H9 (cell line): ENCODE results near the gene HLA-DQA1. TPM values are rescaled to one million over a fixed set of nuclear protein-coding genes. Genes with fewer than 3 reads are reported as not detected.
A peak's percentile ranks its signal among the peaks of the same experiment; 100 is the strongest.

Experiments
- DNase-seq: peaks from one replicate; pipeline ENCODE4 v3.0.0-alpha.2; 2017
- H2AFZ ChIP-seq: one replicate; pipeline ENCODE4 v1.6.1; 2013; ENCODE audit warnings: mild to moderate bottlenecking, low read length, control low read depth, moderate library complexity
- H2AK5ac ChIP-seq: 2 replicates; pipeline ENCODE4 v1.6.1; 2013; ENCODE audit warnings: low read length, control low read depth, mixed read lengths; ENCODE audit not compliant: insufficient read length
- H2BK120ac ChIP-seq: one replicate; pipeline ENCODE4 v1.6.1; 2013; ENCODE audit warnings: low read depth, mild to moderate bottlenecking, low read length, control low read depth, inconsistent platforms; ENCODE audit not compliant: poor library complexity, severe bottlenecking
- H2BK12ac ChIP-seq: 2 replicates; pipeline ENCODE4 v1.6.1; 2013; ENCODE audit warnings: low read length, control low read depth, mixed read lengths, low read depth; ENCODE audit not compliant: insufficient read length
- H2BK15ac ChIP-seq: 2 replicates; pipeline ENCODE4 v1.6.1; 2013; ENCODE audit warnings: low read depth, low read length, control low read depth
- H2BK20ac ChIP-seq: one replicate; pipeline ENCODE4 v1.6.1; 2013; ENCODE audit warnings: low read depth, mild to moderate bottlenecking, low read length, control low read depth, inconsistent platforms; ENCODE audit not compliant: poor library complexity, severe bottlenecking
- H2BK5ac ChIP-seq: 2 replicates; pipeline ENCODE4 v1.6.1; 2013; ENCODE audit warnings: low read length, control low read depth, mixed read lengths; ENCODE audit not compliant: insufficient read length
- H3K14ac ChIP-seq: 2 replicates; pipeline ENCODE4 v1.6.1; 2013; ENCODE audit warnings: low read length, control low read depth; ENCODE audit not compliant: insufficient read depth
- H3K18ac ChIP-seq: 2 replicates; pipeline ENCODE4 v1.6.1; 2013; ENCODE audit warnings: low read depth, mild to moderate bottlenecking, mixed read lengths, low read length, control low read depth; ENCODE audit not compliant: insufficient read length
- H3K23ac ChIP-seq: 2 replicates; pipeline ENCODE4 v1.6.1; 2013; ENCODE audit warnings: low read length, control low read depth, mixed read lengths, low read depth; ENCODE audit not compliant: insufficient read length
- H3K23me2 ChIP-seq: 2 replicates; pipeline ENCODE4 v1.6.1; 2013; ENCODE audit warnings: low read depth, mild to moderate bottlenecking, mixed read lengths, low read length, control low read depth; ENCODE audit not compliant: insufficient read length, poor library complexity, severe bottlenecking
- H3K27ac ChIP-seq: 2 replicates; pipeline ENCODE4 v1.5.1; 2013; ENCODE audit warnings: low read length, control low read depth, mixed read lengths, low read depth; ENCODE audit not compliant: insufficient read length
- H3K27me3 ChIP-seq: 2 replicates; pipeline ENCODE4 v1.6.1; 2013; ENCODE audit warnings: low read length, control low read depth, inconsistent platforms; ENCODE audit not compliant: insufficient read depth
- H3K4ac ChIP-seq: 2 replicates; pipeline ENCODE4 v1.6.1; 2013; ENCODE audit warnings: low read depth, mild to moderate bottlenecking, control low read depth, inconsistent platforms, low read length, moderate library complexity
- H3K4me1 ChIP-seq: 2 replicates; pipeline ENCODE4 v1.6.1; 2013; ENCODE audit warnings: low read length, control low read depth, inconsistent platforms; ENCODE audit not compliant: insufficient read depth
- H3K4me2 ChIP-seq: 2 replicates; pipeline ENCODE4 v1.6.1; 2013; ENCODE audit warnings: low read length, control low read depth, mixed read lengths; ENCODE audit not compliant: insufficient read length, insufficient read depth
- H3K56ac ChIP-seq: 2 replicates; pipeline ENCODE4 v1.6.1; 2013; ENCODE audit warnings: low read depth, mild to moderate bottlenecking, mixed read lengths, low read length, control low read depth; ENCODE audit not compliant: insufficient read length
- H3K79me1 ChIP-seq: 2 replicates; pipeline ENCODE4 v1.6.1; 2013; ENCODE audit warnings: low read depth, mild to moderate bottlenecking, moderate library complexity, low read length, control low read depth, inconsistent platforms; ENCODE audit not compliant: insufficient read depth, poor library complexity, severe bottlenecking
- H3K79me2 ChIP-seq: 2 replicates; pipeline ENCODE4 v1.6.1; 2013; ENCODE audit warnings: low read length, control low read depth, inconsistent platforms; ENCODE audit not compliant: insufficient read depth
- H3K9ac ChIP-seq: 2 replicates; pipeline ENCODE4 v1.6.1; 2013; ENCODE audit warnings: low read length, control low read depth, mixed read lengths; ENCODE audit not compliant: insufficient read length; ENCODE audit errors: extremely low read depth
- H3K9me3 ChIP-seq: one replicate; pipeline ENCODE4 v1.6.1; 2013; ENCODE audit warnings: low read depth, low read length, inconsistent platforms; ENCODE audit not compliant: control insufficient read depth
- H3T11ph ChIP-seq: one replicate; pipeline ENCODE4 v1.6.1; 2013; ENCODE audit warnings: mild to moderate bottlenecking, low read length, control low read depth, inconsistent platforms
- H4K20me1 ChIP-seq: one replicate; pipeline ENCODE4 v1.6.1; 2013; ENCODE audit not compliant: control insufficient read depth, insufficient read length, insufficient read depth
- H4K5ac ChIP-seq: 2 replicates; pipeline ENCODE4 v1.6.1; 2013; ENCODE audit warnings: low read depth, mild to moderate bottlenecking, mixed read lengths, low read length, control low read depth; ENCODE audit not compliant: insufficient read length
- H4K8ac ChIP-seq: replicated peaks from 2 replicates; pipeline ENCODE4 v1.6.1; 2013; ENCODE audit warnings: low read length, control low read depth, mixed read lengths, low read depth; ENCODE audit not compliant: insufficient read length
- H4K91ac ChIP-seq: 2 replicates; pipeline ENCODE4 v1.6.1; 2013; ENCODE audit warnings: low read depth, mild to moderate bottlenecking, moderate library complexity, mixed read lengths, low read length, control low read depth; ENCODE audit not compliant: insufficient read length
- H3K27ac Mint-ChIP-seq, 3 experiments: 2 replicates in 2 of 3; 3 replicates in 1 of 3; pipeline ENCODE4 v1.8.0; 2020 to 2021; ENCODE audit warnings: mixed read lengths in 3 of 3, mild to moderate bottlenecking in 1 of 3, moderate library complexity in 1 of 3
- H3K27me3 Mint-ChIP-seq: 2 replicates; pipeline ENCODE4 v1.8.0; 2021; ENCODE audit warnings: low read depth, mild to moderate bottlenecking, moderate library complexity, mixed read lengths
- H3K36me3 Mint-ChIP-seq, 3 experiments: 2 replicates in 2 of 3; 3 replicates in 1 of 3; pipeline ENCODE4 v1.8.0; 2020 to 2021; ENCODE audit warnings: low read depth in 3 of 3, mixed read lengths in 3 of 3; ENCODE audit not compliant: insufficient read depth in 1 of 3
- H3K4me1 Mint-ChIP-seq, 2 experiments: 2 replicates each; pipeline ENCODE4 v1.8.0; 2020; ENCODE audit warnings: mixed read lengths in 2 of 2
- H3K4me3 Mint-ChIP-seq, 2 experiments: 2 replicates in 1 of 2; 3 replicates in 1 of 2; pipeline ENCODE4 v1.8.0; 2020 to 2021; ENCODE audit warnings: mild to moderate bottlenecking in 2 of 2, mixed read lengths in 2 of 2, moderate library complexity in 1 of 2
- H3K9me3 Mint-ChIP-seq, 2 experiments: 2 replicates in 1 of 2; 3 replicates in 1 of 2; pipeline ENCODE4 v1.8.0; 2020; ENCODE audit warnings: mild to moderate bottlenecking in 2 of 2, mixed read lengths in 2 of 2, moderate library complexity in 1 of 2
- WGBS: extraction: QIAGEN DNeasy Blood & Tissue Kit; methylation state at CpG from one replicate; pipeline ENCODE4 v1.1.7; 2013; ENCODE audit warnings: missing lambda C conversion rate, low lambda C conversion rate, mixed read lengths; ENCODE audit not compliant: insufficient read length; ENCODE audit errors: extremely low coverage; 5-methylcytosine and 5-hydroxymethylcytosine counted together
- total RNA-seq: library from RNA; stranded (reverse); gene quantifications from 2 replicates; pipeline ENCODE4 v1.2.1, GENCODE V29; 2021
- TF ChIP-seq, protein P1 (sequence below): fragments of 200-600 bp; sonication (generic); conservative IDR thresholded peaks from 3 replicates; pipeline ENCODE4 v1.8.0; 2021; ENCODE audit warnings: antibody characterized with exemption, mild to moderate bottlenecking

The HLA-DQA1 gene
- total RNA-seq, 1 experiment from 2014 or later: 1.7 TPM

DNA sequence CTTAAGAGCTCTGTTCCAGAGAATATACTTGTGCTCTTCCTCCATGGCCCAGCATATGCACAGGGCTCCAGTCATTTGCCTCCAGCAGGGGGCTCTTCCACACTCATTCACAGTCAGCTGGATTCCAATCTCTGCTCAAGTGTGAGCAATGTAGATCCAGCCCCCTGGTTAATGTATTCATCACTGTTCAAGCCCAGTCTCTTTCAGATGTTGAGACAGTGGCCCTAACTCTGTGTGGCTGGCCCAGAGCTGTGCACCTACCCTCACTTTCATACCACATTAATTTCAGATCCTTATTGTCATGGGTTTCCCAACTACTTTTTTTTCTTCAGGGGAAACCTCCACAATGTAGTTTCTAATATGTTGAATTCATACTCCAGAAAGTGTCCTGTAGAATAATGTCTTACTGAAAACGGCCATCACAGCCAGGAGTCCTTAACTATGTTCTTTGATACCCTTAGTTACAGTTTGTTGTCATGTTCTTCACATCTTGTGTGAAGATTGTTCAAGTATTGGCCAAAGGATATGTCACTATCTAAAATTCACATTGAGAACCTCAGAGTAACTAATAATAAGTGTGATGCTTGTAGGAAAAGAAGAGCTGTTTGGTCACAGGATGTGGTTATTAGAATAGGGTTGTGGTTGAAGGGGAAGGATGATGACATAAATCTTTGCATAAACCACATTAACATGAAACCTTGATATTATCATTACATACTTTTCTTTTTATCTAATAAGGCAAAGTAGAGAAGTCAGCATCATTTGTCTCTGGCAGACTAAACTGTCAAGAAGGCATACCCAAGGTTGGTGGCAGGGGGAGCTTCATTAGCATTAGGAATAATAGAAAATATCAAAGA lies 14.4 kb upstream of the HLA-DQA1 start:
- Histone ChIP-seq H4K5ac (no peak overlapping the region), H3K4me2 (no peak overlapping the region), H3K14ac (no peak overlapping the region), H4K91ac (no peak overlapping the region), H3K56ac (no peak overlapping the region), H3K18ac (no peak overlapping the region), H3K4ac (no peak overlapping the region), H3K23me2 (no peaks in the 10 kb centered on the region), H2BK120ac (no peak overlapping the region), H3T11ph (no peak overlapping the region), H2AFZ (no peak overlapping the region), H2BK12ac (no peak overlapping the region), H3K27ac (no peak overlapping the region), H3K79me1 (no peaks in the 10 kb centered on the region), H3K9ac (no peak overlapping the region), H2BK15ac (no peak overlapping the region), H3K79me2 (no peaks in the 10 kb centered on the region), H3K27me3 (no peaks in the 10 kb centered on the region), H3K4me1 (no peaks in the 10 kb centered on the region; the same call in 1 of the 2 replicates), H3K9me3 (no peaks in the 10 kb centered on the region), H4K8ac (no peak overlapping the region), H3K23ac (no peak overlapping the region), H2BK20ac (no peak overlapping the region), H2AK5ac (no peak overlapping the region), H4K20me1 (no peaks in the 10 kb centered on the region), H2BK5ac (no peak overlapping the region)
- Mint-ChIP-seq H3K27me3 (no peaks in the 10 kb centered on the region), H3K27ac (no peak overlapping the region; a peak in 3 of 7 replicates), H3K36me3 (no peaks in the 10 kb centered on the region), H3K4me1 (peaks cover 8 to 14% of the 10 kb centered on the region in 2 experiments), H3K4me3 (no peak overlapping the region), H3K9me3 (no peaks in the 10 kb centered on the region; a peak in 1 of 5 replicates)
- TF ChIP-seq, protein P1, sequence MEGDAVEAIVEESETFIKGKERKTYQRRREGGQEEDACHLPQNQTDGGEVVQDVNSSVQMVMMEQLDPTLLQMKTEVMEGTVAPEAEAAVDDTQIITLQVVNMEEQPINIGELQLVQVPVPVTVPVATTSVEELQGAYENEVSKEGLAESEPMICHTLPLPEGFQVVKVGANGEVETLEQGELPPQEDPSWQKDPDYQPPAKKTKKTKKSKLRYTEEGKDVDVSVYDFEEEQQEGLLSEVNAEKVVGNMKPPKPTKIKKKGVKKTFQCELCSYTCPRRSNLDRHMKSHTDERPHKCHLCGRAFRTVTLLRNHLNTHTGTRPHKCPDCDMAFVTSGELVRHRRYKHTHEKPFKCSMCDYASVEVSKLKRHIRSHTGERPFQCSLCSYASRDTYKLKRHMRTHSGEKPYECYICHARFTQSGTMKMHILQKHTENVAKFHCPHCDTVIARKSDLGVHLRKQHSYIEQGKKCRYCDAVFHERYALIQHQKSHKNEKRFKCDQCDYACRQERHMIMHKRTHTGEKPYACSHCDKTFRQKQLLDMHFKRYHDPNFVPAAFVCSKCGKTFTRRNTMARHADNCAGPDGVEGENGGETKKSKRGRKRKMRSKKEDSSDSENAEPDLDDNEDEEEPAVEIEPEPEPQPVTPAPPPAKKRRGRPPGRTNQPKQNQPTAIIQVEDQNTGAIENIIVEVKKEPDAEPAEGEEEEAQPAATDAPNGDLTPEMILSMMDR: peak; percentile 85
- DNase-seq: peak; percentile 81
- WGBS: no CpG with 5 or more reads among the region's 1 CpG
